HUES64 (cell line): ENCODE measurements around the gene CMTM2.
"Not testable (repeated sequence)": the region's sequence is repeated elsewhere in the genome, so short reads cannot be mapped to it uniquely, and the experiment has no call there.

ENCODE experiments used
- H3K27ac ChIP-seq: 2 replicates; pipeline ENCODE4 v1.7.0; 2013; ENCODE audit warnings: low read depth, low read length, inconsistent platforms
- H3K27me3 ChIP-seq: 2 replicates; pipeline ENCODE4 v1.6.1; 2013; ENCODE audit warnings: mild to moderate bottlenecking, low read length; ENCODE audit not compliant: insufficient read depth
- H3K36me3 ChIP-seq: 2 replicates; pipeline ENCODE4 v1.6.1; 2013; ENCODE audit warnings: mild to moderate bottlenecking, low read length; ENCODE audit not compliant: insufficient read depth
- H3K4me1 ChIP-seq: 2 replicates; pipeline ENCODE4 v1.6.1; 2013; ENCODE audit warnings: mild to moderate bottlenecking, low read length, moderate library complexity; ENCODE audit not compliant: insufficient read depth
- H3K4me3 ChIP-seq: 2 replicates; pipeline ENCODE4 v1.5.1; 2013; ENCODE audit warnings: mild to moderate bottlenecking, low read length, moderate library complexity
- H3K9ac ChIP-seq: 2 replicates; pipeline ENCODE4 v1.6.1; 2013; ENCODE audit warnings: mild to moderate bottlenecking, low read depth, low read length
- H3K9me3 ChIP-seq: 2 replicates; pipeline ENCODE4 v1.6.1; 2013; ENCODE audit warnings: low read depth, low read length; ENCODE audit not compliant: insufficient read depth
- WGBS: fragments of 150-250, 120-280 bp; methylation state at CpG from one replicate; pipeline ENCODE4 v1.1.7; 2013; ENCODE audit warnings: missing lambda C conversion rate; 5-methylcytosine and 5-hydroxymethylcytosine counted together

CMTM2 gene

GRCh38 chr16:66588981-66589713, 9.9 kb downstream of the CMTM2 start:
- Histone ChIP-seq H3K27me3 (no peaks in the 10 kb centered on the region), H3K4me1 (no peaks in the 10 kb centered on the region), H3K9me3 (no peaks in the 10 kb centered on the region), H3K9ac (no peak overlapping the region), H3K27ac (no peak overlapping the region), H3K4me3 (no peak overlapping the region), H3K36me3 (no peaks in the 10 kb centered on the region)
- 91% methylated on average over 8 of the region's 8 CpGs for WGBS

DNA sequence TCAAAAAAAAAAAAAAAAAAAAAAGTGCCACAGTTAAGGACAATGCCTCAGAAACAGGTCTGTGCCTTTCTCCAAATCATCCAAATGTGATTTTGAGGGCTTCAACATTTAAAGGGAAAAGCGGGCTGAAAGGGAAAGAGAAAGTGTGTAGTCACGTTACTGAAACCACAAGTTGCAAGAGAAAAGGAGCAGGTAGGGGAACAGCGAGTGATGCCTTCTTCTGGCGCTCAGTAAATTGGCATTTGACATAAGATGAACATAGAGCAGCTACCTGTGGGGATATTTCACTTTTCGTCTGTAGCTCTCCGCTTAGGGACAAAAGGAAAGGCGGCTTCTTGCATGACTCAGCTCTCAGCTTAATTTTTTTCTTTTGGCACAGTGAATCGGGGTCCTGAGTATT, 11.1 kb downstream of the CMTM2 start:
- Histone ChIP-seq H3K9ac (no peak overlapping the region), H3K9me3 (no peaks in the 10 kb centered on the region), H3K27me3 (no peaks in the 10 kb centered on the region), H3K27ac (no peak overlapping the region), H3K36me3 (no peaks in the 10 kb centered on the region), H3K4me3 (no peak overlapping the region), H3K4me1 (no peaks in the 10 kb centered on the region)
- whole genome bisulfite sequencing: 84% methylated on average over 8 of the region's 8 CpGs

GRCh38 chr16:66591018-66591417, 11.8 kb downstream of the CMTM2 start:
- H3K4me3 ChIP-seq: no peak overlapping the region
- 82% methylated on average over 4 of the region's 4 CpGs for WGBS
- H3K9me3 ChIP-seq: no peaks in the 10 kb centered on the region
- no peaks in the 10 kb centered on the region for H3K4me1 ChIP-seq
- H3K36me3 ChIP-seq: no peaks in the 10 kb centered on the region
- no peak overlapping the region for H3K27ac ChIP-seq
- H3K27me3 ChIP-seq: no peaks in the 10 kb centered on the region
- no peak overlapping the region for H3K9ac ChIP-seq

- Histone ChIP-seq H3K36me3 (no peaks in the 10 kb centered on the region), H3K27me3 (no peaks in the 10 kb centered on the region), H3K9me3 (no peaks in the 10 kb centered on the region), H3K27ac (no peak overlapping the region), H3K4me1 (no peaks in the 10 kb centered on the region), H3K4me3 (no peak overlapping the region), H3K9ac (no peak overlapping the region)
- 81% methylated on average over 3 of the region's 3 CpGs for WGBS
Measured at GRCh38 chr16:66592241-66592640, 13.0 kb downstream of the CMTM2 start.

DNA sequence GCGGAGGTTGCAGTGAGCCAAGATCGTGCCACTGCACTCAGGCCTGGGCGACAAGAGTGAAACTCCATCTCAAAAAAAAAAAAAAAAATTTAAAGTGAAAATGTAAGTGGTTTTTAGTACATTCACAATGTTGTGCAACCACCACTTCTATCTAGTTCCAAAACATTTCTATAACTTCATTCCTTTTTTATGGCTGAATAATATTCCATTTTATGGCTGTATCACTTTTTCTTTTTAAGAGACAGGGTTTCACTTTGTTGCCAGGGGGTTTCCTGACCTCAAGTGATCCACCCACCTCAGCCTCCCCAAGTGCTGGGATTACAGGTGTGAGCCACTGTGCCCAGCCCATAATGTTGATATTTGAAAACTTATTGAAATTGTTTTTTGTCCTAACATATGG, 13.6 kb downstream of the CMTM2 start:
- Histone ChIP-seq H3K27me3 (no peaks in the 10 kb centered on the region), H3K4me1 (no peaks in the 10 kb centered on the region), H3K9ac (no peak overlapping the region), H3K27ac (no peak overlapping the region), H3K36me3 (no peaks in the 10 kb centered on the region), H3K9me3 (no peaks in the 10 kb centered on the region), H3K4me3 (no peak overlapping the region)
- WGBS: 84% methylated on average over 2 of the region's 3 CpGs

- Histone ChIP-seq H3K27ac (no peak overlapping the region), H3K4me3 (no peak overlapping the region), H3K9me3 (no peaks in the 10 kb centered on the region), H3K9ac (no peak overlapping the region), H3K36me3 (no peaks in the 10 kb centered on the region), H3K27me3 (no peaks in the 10 kb centered on the region), H3K4me1 (no peaks in the 10 kb centered on the region)
- 89% methylated on average over 7 of the region's 7 CpGs for WGBS
Measured at GRCh38 chr16:66594739-66595138, 15.5 kb downstream of the CMTM2 start.

GRCh38 chr16:66596559-66596958, 17.3 kb downstream of the CMTM2 start:
- not testable (repeated sequence) for H3K4me1 ChIP-seq, H3K9me3 ChIP-seq, H3K36me3 ChIP-seq, H3K27me3 ChIP-seq, H3K27ac ChIP-seq, H3K9ac ChIP-seq, H3K4me3 ChIP-seq
- WGBS: 88% methylated on average over 4 of the region's 4 CpGs

DNA sequence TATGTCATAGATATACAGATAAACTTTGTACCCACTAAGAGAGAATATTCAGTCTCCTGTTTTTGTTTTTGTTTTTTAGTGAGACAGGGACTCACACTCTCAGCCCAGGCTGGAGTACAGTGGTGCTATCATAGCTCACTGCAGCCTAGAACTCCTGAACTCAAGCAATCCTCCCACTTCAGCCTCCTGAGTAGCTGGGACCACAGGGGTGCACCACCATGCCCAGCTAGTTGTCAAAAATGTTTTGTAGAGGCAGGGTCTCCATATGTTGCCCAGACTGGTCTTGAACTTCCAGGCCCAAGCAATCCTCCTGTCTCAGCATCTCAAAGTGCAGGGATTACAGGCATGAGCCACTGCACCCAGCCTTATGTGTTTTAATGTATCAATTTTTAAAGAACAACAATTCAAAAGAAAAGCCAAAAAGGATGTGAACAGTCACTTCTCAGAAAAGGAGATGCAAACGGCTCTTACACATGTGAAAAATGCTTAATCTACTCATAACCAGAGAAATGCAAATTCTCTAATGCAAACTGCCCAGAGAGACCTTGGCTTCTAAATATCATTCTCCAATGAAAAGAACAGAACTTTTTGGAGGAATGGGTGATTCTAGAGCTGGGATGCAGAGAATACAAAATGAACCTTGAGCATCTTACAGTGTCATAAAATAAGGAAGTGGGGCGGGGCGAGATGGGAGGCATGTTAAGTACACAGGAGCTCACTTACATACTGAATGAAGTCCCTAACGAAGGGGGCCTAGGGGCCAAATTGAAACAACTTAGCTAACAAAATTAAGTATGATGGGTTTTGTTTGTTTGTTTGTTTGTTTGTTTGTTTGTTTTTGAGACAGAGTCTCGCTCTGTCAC, 18.0 kb downstream of the CMTM2 start:
- Histone ChIP-seq H3K4me1 (no peaks in the 10 kb centered on the region), H3K9ac (no peak overlapping the region), H3K27ac (no peak overlapping the region), H3K4me3 (no peak overlapping the region), H3K9me3 (peaks cover 5% of the 10 kb centered on the region; the same call in 1 of the 2 replicates), H3K36me3 (no peaks in the 10 kb centered on the region), H3K27me3 (no peaks in the 10 kb centered on the region)
- 90% methylated on average over 5 of the region's 5 CpGs for WGBS

DNA sequence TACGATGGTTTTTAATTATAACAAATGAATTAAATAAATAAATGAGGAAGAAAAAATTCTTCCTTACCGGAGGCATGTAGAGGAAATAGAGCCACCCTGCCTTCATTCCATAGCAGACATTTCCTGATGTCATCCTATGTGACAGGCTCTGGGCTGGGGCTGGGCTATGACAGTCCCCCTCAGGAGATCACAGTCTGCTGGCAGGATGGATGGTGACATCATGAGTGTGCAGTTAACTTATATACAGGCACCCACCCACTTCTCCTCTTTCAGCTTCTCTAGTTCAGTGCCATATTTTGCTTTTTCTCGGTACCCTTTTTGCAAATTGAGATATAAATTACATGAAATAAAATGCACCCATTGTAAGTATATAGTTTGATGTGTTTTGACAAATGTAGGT, 18.8 kb downstream of the CMTM2 start:
- 100% methylated on average over 1 of the region's 3 CpGs for WGBS
- Histone ChIP-seq H3K4me1 (no peaks in the 10 kb centered on the region), H3K9me3 (peaks cover 5% of the 10 kb centered on the region; the same call in 1 of the 2 replicates), H3K27ac (no peak overlapping the region), H3K36me3 (no peaks in the 10 kb centered on the region), H3K4me3 (no peak overlapping the region), H3K27me3 (no peaks in the 10 kb centered on the region), H3K9ac (no peak overlapping the region)

GRCh38 chr16:66599726-66600125, 20.5 kb downstream of the CMTM2 start:
- 91% methylated on average over 4 of the region's 4 CpGs for WGBS
- peaks cover 5% of the 10 kb centered on the region; the same call in 1 of the 2 replicates for H3K9me3 ChIP-seq
- no peaks in the 10 kb centered on the region for H3K4me1 ChIP-seq
- H3K27me3 ChIP-seq: no peaks in the 10 kb centered on the region
- no peaks in the 10 kb centered on the region for H3K36me3 ChIP-seq
- no peak overlapping the region for H3K27ac ChIP-seq
- no peak overlapping the region for H3K4me3 ChIP-seq
- H3K9ac ChIP-seq: no peak overlapping the region

- Histone ChIP-seq H3K27me3 (no peaks in the 10 kb centered on the region), H3K27ac (no peak overlapping the region), H3K36me3 (no peaks in the 10 kb centered on the region), H3K4me3 (no peak overlapping the region), H3K9me3 (peaks cover 5% of the 10 kb centered on the region; the same call in 1 of the 2 replicates), H3K9ac (no peak overlapping the region), H3K4me1 (no peaks in the 10 kb centered on the region)
- 98% methylated on average over 1 of the region's 1 CpG for WGBS
Measured at GRCh38 chr16:66600477-66600876, 21.2 kb downstream of the CMTM2 start.
